ENCODE data around the gene IRF2BP1. TPM values are rescaled to one million over a fixed set of nuclear protein-coding genes. Genes with fewer than 3 reads are reported as not detected.
A peak's percentile ranks its signal among the peaks of the same experiment; 100 is the strongest.

IRF2BP1 gene
- total and polyA plus RNA-seq, 12 donors: 3.8 to 57.0 (median 35.8) TPM

DNA sequence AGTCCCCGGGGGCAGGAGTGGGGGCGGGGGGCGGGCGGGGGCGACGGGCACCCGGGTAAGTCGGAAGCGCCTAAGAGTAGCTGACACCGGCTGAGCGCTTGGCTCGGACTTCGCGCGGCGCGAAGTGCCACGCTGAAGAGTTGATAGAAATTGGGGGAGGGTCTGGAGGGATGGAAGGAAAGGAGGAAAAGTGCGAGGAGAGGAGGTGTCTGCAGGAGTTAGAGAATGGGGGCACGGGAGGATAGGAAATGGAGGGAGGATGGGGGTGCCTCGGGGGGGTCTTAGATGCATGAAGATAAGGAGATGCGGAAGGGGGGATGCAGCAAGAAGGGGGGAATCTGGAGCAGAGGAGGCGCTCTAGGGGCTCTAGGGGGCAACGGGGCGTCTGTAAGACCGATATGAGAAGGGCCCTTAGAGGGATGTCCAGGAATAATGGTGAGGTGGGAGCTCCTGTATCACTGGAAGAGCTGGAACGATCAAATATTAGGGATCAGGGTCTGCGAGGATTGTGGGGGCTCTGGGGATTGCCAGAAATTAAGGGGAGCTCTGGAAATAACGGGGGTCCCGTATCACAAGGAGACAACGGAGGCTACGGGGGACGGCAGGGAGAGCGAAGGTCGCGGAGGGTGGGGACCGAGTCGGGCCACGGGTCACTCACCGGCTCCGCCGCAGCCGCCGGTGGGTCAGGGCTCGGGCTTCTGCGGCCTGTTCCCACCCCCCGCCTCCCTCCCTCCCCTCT is 16.1 kb upstream of the IRF2BP1 start, which contains the start of gene MYPOP:
TSS of gene MYPOP (minus strand) at position 702 of the 739 bp plus-strand sequence. CDS start 840 bp downstream, outside the sequence.
- 1 to 2% (median 1%) methylated on average over 26 to 47 of the region's 47 CpGs for WGBS, 4 donors
- H3K36me3 ChIP-seq (replicated peaks in 1 of 2): peaks cover 0 to 20% of the 10 kb centered on the region in 2 donors
- no peak for DNase-seq

DNA sequence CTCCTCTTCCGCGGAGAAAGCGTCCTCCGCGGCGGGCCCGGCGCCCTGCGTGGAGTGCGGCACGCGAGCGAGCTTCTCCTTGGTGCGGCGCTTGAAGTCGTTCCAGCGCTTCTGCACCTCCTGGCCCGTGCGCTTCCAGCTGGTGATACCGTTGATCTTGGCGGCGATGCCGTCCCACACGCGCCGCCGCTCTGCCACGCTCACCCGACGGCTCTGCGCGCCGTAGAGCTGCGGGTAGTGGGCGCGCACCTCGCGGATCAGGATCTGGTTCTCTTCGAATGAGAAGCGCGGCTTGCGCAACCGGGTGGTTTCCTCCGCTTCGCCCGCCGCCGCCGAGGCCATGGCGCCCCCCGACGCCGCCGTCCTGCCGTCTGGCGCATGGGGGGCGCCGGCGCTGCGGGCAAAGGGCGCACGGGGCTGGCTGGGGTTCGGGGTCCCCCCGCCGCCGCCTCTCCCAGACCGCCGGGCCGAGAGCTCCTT is 15.5 kb upstream of the IRF2BP1 start:
- TF ChIP-seq, protein P1, sequence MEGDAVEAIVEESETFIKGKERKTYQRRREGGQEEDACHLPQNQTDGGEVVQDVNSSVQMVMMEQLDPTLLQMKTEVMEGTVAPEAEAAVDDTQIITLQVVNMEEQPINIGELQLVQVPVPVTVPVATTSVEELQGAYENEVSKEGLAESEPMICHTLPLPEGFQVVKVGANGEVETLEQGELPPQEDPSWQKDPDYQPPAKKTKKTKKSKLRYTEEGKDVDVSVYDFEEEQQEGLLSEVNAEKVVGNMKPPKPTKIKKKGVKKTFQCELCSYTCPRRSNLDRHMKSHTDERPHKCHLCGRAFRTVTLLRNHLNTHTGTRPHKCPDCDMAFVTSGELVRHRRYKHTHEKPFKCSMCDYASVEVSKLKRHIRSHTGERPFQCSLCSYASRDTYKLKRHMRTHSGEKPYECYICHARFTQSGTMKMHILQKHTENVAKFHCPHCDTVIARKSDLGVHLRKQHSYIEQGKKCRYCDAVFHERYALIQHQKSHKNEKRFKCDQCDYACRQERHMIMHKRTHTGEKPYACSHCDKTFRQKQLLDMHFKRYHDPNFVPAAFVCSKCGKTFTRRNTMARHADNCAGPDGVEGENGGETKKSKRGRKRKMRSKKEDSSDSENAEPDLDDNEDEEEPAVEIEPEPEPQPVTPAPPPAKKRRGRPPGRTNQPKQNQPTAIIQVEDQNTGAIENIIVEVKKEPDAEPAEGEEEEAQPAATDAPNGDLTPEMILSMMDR (IDR thresholded peaks at IDR 0.05): no peak
- peak in 1 of 2 donors; percentile 5 for TF ChIP-seq POLR2A (IDR thresholded peaks at IDR 0.05)
- Histone ChIP-seq H3K27ac (peak overlapping the region in 3 of 5 donors; percentile 10 to 75 (median 50)), H3K4me3 (peak overlapping the region in 2 of 4 donors; percentile 50 to 83), H3K36me3 (replicated peaks in 1 of 2) (peaks cover 0 to 20% of the 10 kb centered on the region in 2 donors), H3K27me3 (no peaks in the 10 kb centered on the region), H3K4me1 (replicated peaks in 1 of 2) (peaks cover 16 to 20% of the 10 kb centered on the region in 2 donors), H3K9me3 (replicated peaks in 1 of 3) (no peaks in the 10 kb centered on the region)
- WGBS, 4 donors: 3% methylated on average over 60 to 69 of the region's 69 CpGs; no CpG with 5 or more reads in 2 of the 4 donors
- intact Hi-C loops (cut with DNase I): no loop called here
- peak in 6 of 7 donors; percentile 48 to 67 (median 64) for DNase-seq

More for the DNA sequence above, 16.1 kb upstream of the IRF2BP1 start, which contains the start of gene MYPOP:
- Histone ChIP-seq H3K27me3 (no peaks in the 10 kb centered on the region), H3K4me1 (replicated peaks in 1 of 2) (peaks cover 16 to 20% of the 10 kb centered on the region in 2 donors), H3K9me3 (replicated peaks in 1 of 3) (no peaks in the 10 kb centered on the region), H3K4me3 (peak within 1 kb of the TSS in 3 of 4 donors; percentile 29 to 83 (median 50)), H3K27ac (peak within 1 kb of the TSS in 4 of 5 donors; percentile 44 to 75 (median 65))
- TF ChIP-seq, protein P1 (IDR thresholded peaks at IDR 0.05): no peak
- no peak for TF ChIP-seq POLR2A (IDR thresholded peaks at IDR 0.05)
- intact Hi-C loops (cut with DNase I): no loop called here

DNA sequence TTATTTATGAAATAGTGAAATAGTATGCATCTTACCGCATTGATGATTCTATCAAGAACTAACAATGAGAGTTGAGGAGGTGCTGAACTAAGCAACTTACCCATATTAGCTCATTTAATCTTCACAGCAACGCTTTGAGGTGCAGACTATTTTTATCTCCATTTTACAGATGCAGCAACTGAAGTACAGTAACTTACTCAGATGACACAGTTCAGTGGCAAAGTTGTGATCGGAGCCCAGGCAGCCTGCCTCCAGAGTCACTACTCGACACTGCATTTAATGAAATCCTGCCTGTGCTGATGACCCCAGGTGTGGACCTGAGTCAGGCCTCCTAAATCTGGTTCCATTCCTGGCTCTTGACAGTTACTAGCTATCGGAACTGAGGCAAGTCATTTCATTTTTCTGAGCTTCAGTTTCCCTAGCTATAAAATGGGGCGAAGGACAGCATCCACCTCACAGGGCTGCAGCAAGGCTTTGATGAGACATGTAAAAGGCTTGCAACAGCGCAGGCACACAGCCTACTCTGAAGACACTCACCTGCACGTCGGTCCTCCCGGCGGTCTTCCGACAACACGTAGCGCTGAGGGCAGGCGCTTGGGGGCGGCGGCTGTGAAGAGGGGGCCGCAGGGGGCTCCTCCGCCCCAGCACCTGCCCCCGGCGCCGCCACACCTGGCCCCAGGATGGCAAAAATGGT is 14.9 kb upstream of the IRF2BP1 start:
- intact Hi-C loops (cut with DNase I): no loop called here
- Histone ChIP-seq H3K27me3 (no peaks in the 10 kb centered on the region), H3K4me3 (peak overlapping the region in 2 of 4 donors; percentile 50 to 83), H3K27ac (peak overlapping the region in 3 of 5 donors; percentile 10 to 75 (median 50)), H3K9me3 (replicated peaks in 1 of 3) (no peaks in the 10 kb centered on the region), H3K4me1 (replicated peaks in 1 of 2) (peaks cover 16 to 20% of the 10 kb centered on the region in 2 donors), H3K36me3 (replicated peaks in 1 of 2) (peaks cover 0 to 20% of the 10 kb centered on the region in 2 donors)
- no peak for TF ChIP-seq POLR2A (IDR thresholded peaks at IDR 0.05)
- 35 to 61% (median 47%) methylated on average over 7 to 22 of the region's 22 CpGs for WGBS, 4 donors
- DNase-seq: no peak

DNA sequence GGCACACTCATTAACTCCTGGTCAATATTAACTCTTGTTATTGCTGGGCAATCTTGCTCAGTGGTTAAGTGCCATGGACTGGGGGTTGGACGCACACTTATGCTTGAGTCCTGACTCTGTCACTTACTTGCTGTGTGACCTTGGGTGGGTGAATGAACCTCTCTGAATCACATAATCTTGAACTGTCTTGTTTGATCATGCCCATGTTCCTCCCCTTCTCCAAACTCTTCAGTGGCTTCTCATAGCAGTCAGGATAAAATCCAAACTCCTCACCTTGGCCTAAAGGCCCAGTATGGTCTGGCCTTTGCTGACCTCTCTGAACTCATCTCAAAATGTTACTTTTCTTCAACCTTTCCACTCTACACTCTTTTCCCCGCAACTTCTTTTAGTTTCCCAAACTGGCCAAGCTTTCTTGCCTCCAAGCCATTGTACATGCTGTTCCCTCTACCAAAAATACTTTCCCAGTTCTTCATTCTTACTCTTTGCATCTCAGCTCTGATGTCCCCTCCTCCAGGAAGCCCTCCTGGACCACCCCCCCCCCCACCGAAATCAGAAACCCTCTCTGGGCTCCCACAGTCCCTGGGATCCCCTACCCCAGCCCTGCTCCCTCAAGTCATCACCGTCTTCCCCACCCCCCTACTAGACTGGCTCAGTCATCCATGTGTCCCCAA is 14.1 kb upstream of the IRF2BP1 start:
- Histone ChIP-seq H3K27me3 (no peaks in the 10 kb centered on the region), H3K9me3 (replicated peaks in 1 of 3) (no peaks in the 10 kb centered on the region), H3K4me1 (replicated peaks in 1 of 2) (peaks cover 16 to 20% of the 10 kb centered on the region in 2 donors), H3K27ac (peak overlapping the region in 2 of 5 donors; percentile 10 to 75), H3K4me3 (no peak overlapping the region), H3K36me3 (replicated peaks in 1 of 2) (peaks cover 0 to 27% of the 10 kb centered on the region in 2 donors)
- TF ChIP-seq, protein P1 (IDR thresholded peaks at IDR 0.05): no peak
- TF ChIP-seq POLR2A (IDR thresholded peaks at IDR 0.05): no peak
- 74 to 81% (median 76%) methylated on average over 4 of the region's 4 CpGs for WGBS, 4 donors
- no peak for DNase-seq
- intact Hi-C loops (cut with DNase I): no loop called here

All from adrenal gland (tissue), 12 donors.